ENCODE measurements around the gene NIT1. TPM values are rescaled to one million over a fixed set of nuclear protein-coding genes. Genes with fewer than 3 reads are reported as not detected.
A peak's percentile ranks its signal among the peaks of the same experiment; 100 is the strongest.

NIT1 gene
- total RNA-seq, 1 experiment from 2014 or later, result 65.9 TPM

DNA sequence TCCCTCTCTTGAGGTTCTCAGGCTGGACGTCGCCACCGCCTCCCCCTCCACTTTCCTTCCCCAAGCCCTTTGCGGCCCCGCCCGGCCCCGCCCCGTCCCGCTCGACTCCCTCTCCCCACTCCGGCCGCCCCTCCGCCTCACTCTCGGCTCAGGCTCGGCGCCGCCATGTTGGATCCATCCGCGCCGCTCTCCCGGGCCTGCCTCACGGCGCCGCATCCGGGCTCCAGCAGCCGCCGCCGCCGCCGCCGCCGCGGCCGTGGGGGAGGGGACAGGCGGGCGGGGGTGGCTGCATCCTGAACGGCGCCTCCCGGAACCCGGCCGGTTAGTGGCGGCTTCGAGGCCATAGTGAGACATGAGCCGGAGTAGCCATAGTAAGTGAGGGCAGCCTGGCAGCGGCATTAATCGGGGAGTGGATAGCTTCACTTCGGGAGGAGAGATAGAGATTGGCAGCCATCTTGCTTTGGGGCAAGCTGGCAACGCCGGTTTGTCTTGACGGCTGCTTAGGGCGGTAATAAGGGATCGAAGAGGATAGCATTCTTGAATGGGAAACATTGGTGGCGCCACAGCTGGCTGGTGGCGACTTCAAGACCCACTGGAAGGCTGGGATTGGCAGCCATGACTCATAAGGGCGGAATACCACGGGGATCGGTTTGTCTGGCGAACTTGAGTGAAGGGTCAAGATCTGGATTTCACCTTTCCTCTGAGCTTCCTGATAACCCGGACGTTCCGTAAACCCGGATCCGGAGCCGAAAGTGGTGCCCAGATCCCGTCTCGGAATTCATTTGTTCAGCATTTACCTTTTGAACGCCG, 14.7 kb downstream of the NIT1 start, which contains the start of gene DEDD (continued):
- TF ChIP-seq ZBTB33 (IDR thresholded peaks at IDR 0.05; ENCODE audit: extremely low read depth, insufficient replicate concordance, low read length), result peak; percentile 36
- peak; percentile 60; the same call in 1 of the 2 replicates for TF ChIP-seq FOSL1 (IDR thresholded peaks at IDR 0.05; ENCODE audit: low read depth)

DNA sequence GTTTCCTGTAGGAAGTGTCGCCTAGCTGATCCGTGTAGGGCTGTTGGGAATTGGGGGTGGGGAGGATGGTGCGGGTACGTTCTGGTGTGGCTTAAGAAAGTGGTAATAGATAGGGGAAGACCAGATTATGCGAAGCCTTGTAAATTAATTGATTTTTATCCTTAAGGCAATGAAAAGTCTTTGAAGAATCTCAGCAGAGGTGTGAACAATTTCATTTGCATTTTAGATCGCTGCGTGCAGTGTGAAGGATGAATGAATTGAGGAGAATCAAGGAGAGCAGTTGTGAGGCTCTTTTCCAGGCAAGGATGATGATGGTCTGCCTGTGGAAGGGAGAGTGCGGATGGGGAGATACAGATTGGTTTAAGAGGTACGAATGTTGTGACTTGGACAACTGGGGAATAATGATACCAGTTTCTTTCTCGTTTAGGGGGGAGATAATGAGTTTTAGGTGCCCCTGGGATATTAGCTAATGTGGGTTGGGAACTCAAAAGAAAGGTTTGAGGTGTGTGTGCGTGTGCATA, 15.4 kb downstream of the NIT1 start:
- peak; percentile 61 for ATAC-seq
- intact Hi-C loops (cut with micrococcal nuclease), result loop anchor here (2.0 kb wide), 1 partner anchor 14 kb away; the partner anchor contains the start of genes NIT1 and PFDN2
- Histone ChIP-seq H3K4me3 (replicated peaks in 1 of 2; ENCODE audit: low read depth in 1 of 2, low read length in 2 of 2) (peak overlapping the region; percentile 81 to 85), H3K36me3 (ENCODE audit: control insufficient read depth in 1 of 2, insufficient read depth in 2 of 2, low read length in 2 of 2) (peaks cover 13 to 15% of the 10 kb centered on the region in 2 experiments; a peak in 3 of 4 replicates), H3K9ac (ENCODE audit: low read length) (peak overlapping the region; percentile 81), H3K27me3 (ENCODE audit: insufficient read depth, low read length) (no peaks in the 10 kb centered on the region), H3K79me2 (ENCODE audit: insufficient read depth, low read length) (peaks cover 50% of the 10 kb centered on the region), H3K9me2 (ENCODE audit: insufficient read depth) (no peaks in the 10 kb centered on the region), H4K20me1 (ENCODE audit: insufficient read depth) (no peaks in the 10 kb centered on the region), H3K4me1 (ENCODE audit: control insufficient read depth in 1 of 2, insufficient read depth in 2 of 2, low read length in 2 of 2) (peaks cover 10 to 20% of the 10 kb centered on the region in 2 experiments; a peak in 3 of 4 replicates), H2AFZ (ENCODE audit: low read depth, low read length, poor library complexity, severe bottlenecking) (no peak overlapping the region), H3K4me2 (ENCODE audit: low read length) (peak overlapping the region; percentile 89), H3K27ac (ENCODE audit: low read depth, low read length) (peak overlapping the region; percentile 91), H3K9me3 (ENCODE audit: control insufficient read depth in 1 of 2, insufficient read depth in 1 of 2, low read depth in 1 of 2, low read length in 2 of 2) (no peaks in the 10 kb centered on the region)
- peak; percentile 8; the same call in 1 of the 2 replicates for TF ChIP-seq SP1 (IDR thresholded peaks at IDR 0.05; ENCODE audit: low read depth)
- no peak for TF ChIP-seq CTCF (IDR thresholded peaks at IDR 0.05 in 2 of 3, conservative IDR thresholded peaks at IDR 0.05 in 1 of 3; ENCODE audit: borderline replicate concordance in 1 of 3, insufficient read depth in 1 of 3, low read depth in 2 of 3, low read length in 2 of 3)
- TF ChIP-seq, protein P1, sequence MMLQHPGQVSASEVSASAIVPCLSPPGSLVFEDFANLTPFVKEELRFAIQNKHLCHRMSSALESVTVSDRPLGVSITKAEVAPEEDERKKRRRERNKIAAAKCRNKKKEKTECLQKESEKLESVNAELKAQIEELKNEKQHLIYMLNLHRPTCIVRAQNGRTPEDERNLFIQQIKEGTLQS (IDR thresholded peaks at IDR 0.05), result no peak
- no peak for TF ChIP-seq REST (IDR thresholded peaks at IDR 0.05; ENCODE audit: low read depth)
- TF ChIP-seq SIN3A (IDR thresholded peaks at IDR 0.05; ENCODE audit: low read depth), result no peak; the same call in 1 of the 2 replicates
- TSS peak; percentile 89 for BruUV-seq (replicated peaks)
- POLR2A ChIA-PET, result interaction anchor here (0.9 to 2.6 kb wide), 13 partner anchors 10 to 135 kb away, joined by 3 to 16 read pairs (median 4); partner anchors contain the start of genes F11R, NIT1, PFDN2 and PPOX
- no peak for DNase-seq (ENCODE audit: low read depth, low spot score)
- CTCF ChIA-PET, result interaction anchor here (1.0 to 1.4 kb wide), 4 partner anchors 15 to 92 kb away, joined by 3 to 7 read pairs (median 4); partner anchors contain the start of genes NIT1, PFDN2, PPOX and TOMM40L
- RAD21 ChIA-PET (ENCODE audit: low non-redundant PET in 1 of 2, low total read pairs in 2 of 2, uncharacterized antibody in 2 of 2, unreplicated experiment in 2 of 2), result interaction anchor here in 1 of 2 experiments (1.2 kb wide), 1 partner anchor 16 kb away, joined by 3 read pairs; the partner anchor contains the start of genes NIT1 and PFDN2

All from HCT116 (cell line).